Measurements from ENCODE around the gene EXOC1.
"Not testable (repeated sequence)": the region's sequence is repeated elsewhere in the genome, so short reads cannot be mapped to it uniquely, and the experiment has no call there.

EXOC1 gene

GRCh38 chr4:55907469-55907868, 54.0 kb downstream of the EXOC1 start:
- DNase-seq (ENCODE audit: low spot score) = no peak

GRCh38 chr4:55910140-55910539, 56.7 kb downstream of the EXOC1 start:
- DNase-seq (ENCODE audit: low spot score) = no peak

GRCh38 chr4:55912249-55912648, 58.8 kb downstream of the EXOC1 start:
- no peak for DNase-seq (ENCODE audit: low spot score)

GRCh38 chr4:55920571-55920970, 67.1 kb downstream of the EXOC1 start:
- no peak for DNase-seq (ENCODE audit: low spot score)

GRCh38 chr4:55921093-55921492, 67.6 kb downstream of the EXOC1 start:
- no peak for DNase-seq (ENCODE audit: low spot score)

- no peak for DNase-seq (ENCODE audit: low spot score)
These were observed 71.8 kb downstream of the EXOC1 start for GRCh38 chr4:55925241-55925640.

- DNase-seq (ENCODE audit: low spot score) = no peak
These were observed 73.2 kb downstream of the EXOC1 start for GRCh38 chr4:55926610-55927009.

GRCh38 chr4:55927803-55928437, 74.5 kb downstream of the EXOC1 start:
- DNase-seq (ENCODE audit: low spot score) = no peak

- no peak for DNase-seq (ENCODE audit: low spot score)
These were observed 75.4 kb downstream of the EXOC1 start for GRCh38 chr4:55928846-55929245.

- no peak for DNase-seq (ENCODE audit: low spot score)
These were observed 77.6 kb downstream of the EXOC1 start for GRCh38 chr4:55931043-55931442.

GRCh38 chr4:55931833-55932232, 78.4 kb downstream of the EXOC1 start:
- no peak for DNase-seq (ENCODE audit: low spot score)

- DNase-seq (ENCODE audit: low spot score) = no peak
These were observed 79.1 kb downstream of the EXOC1 start for GRCh38 chr4:55932511-55932910.

- no peak for DNase-seq (ENCODE audit: low spot score)
These were observed 80.2 kb downstream of the EXOC1 start for GRCh38 chr4:55933611-55934010.

GRCh38 chr4:55935907-55936306, 82.5 kb downstream of the EXOC1 start:
- not testable (repeated sequence) for DNase-seq (ENCODE audit: low spot score)

GRCh38 chr4:55938481-55938880, 85.0 kb downstream of the EXOC1 start:
- no peak for DNase-seq (ENCODE audit: low spot score)

- no peak for DNase-seq (ENCODE audit: low spot score)
These were observed 86.0 kb downstream of the EXOC1 start for GRCh38 chr4:55939421-55939820.

- DNase-seq (ENCODE audit: low spot score) = no peak
These were observed 88.5 kb downstream of the EXOC1 start for GRCh38 chr4:55941881-55942396.

GRCh38 chr4:55947254-55947882, 93.9 kb downstream of the EXOC1 start:
- DNase-seq (ENCODE audit: low spot score) = no peak

GRCh38 chr4:55947912-55948725, 94.7 kb downstream of the EXOC1 start:
- DNase-seq (ENCODE audit: low spot score) = no peak

- peak; percentile 67 for DNase-seq (ENCODE audit: low spot score)
These were observed 95.5 kb downstream of the EXOC1 start, which contains the start of gene CEP135 for GRCh38 chr4:55948726-55949481. Gene CEP135, plus strand, starts transcription at chr4:55948945. Its CDS starts 3,186 bp downstream, at chr4:55952131.

GRCh38 chr4:55949482-55949802, 96.0 kb downstream of the EXOC1 start:
- no peak for DNase-seq (ENCODE audit: low spot score)
